ENCODE measurements around the gene HMG20B. TPM values are rescaled to one million over a fixed set of nuclear protein-coding genes. Genes with fewer than 3 reads are reported as not detected.
A peak's percentile ranks its signal among the peaks of the same experiment; 100 is the strongest.

HMG20B gene
- total RNA-seq, 1 donor from 2014 or later = 28.7 TPM

- peaks cover 30 to 37% (median 32%) of the 10 kb centered on the region in 3 donors for H3K36me3 ChIP-seq (ENCODE audit: control insufficient read depth in 3 of 3, insufficient read depth in 3 of 3, low read length in 3 of 3)
Measured at GRCh38 chr19:3536429-3537100, 36.2 kb upstream of the HMG20B start.

GRCh38 chr19:3537101-3537437 lies 35.7 kb upstream of the HMG20B start:
- peaks cover 27 to 33% (median 27%) of the 10 kb centered on the region in 3 donors for H3K36me3 ChIP-seq (ENCODE audit: control insufficient read depth in 3 of 3, insufficient read depth in 3 of 3, low read length in 3 of 3)
- H3K27ac ChIP-seq (ENCODE audit: low read depth, low read length) = no peak overlapping the region
- H3K4me1 ChIP-seq (ENCODE audit: control insufficient read depth in 3 of 3, insufficient read depth in 3 of 3, low read length in 3 of 3) = no peaks in the 10 kb centered on the region
- no peaks in the 10 kb centered on the region for H3K27me3 ChIP-seq (ENCODE audit: control insufficient read depth in 3 of 3, insufficient read depth in 3 of 3, low read length in 3 of 3)
- H3K9me3 ChIP-seq (ENCODE audit: control insufficient read depth in 3 of 3, low read length in 3 of 3) = no peaks in the 10 kb centered on the region
- no peak overlapping the region for H3K4me3 ChIP-seq (ENCODE audit: low read length in 3 of 3)
- H3K9ac ChIP-seq (ENCODE audit: low read depth in 1 of 3, low read length in 3 of 3) = no peak overlapping the region

More at GRCh38 chr19:3536429-3537100, 36.2 kb upstream of the HMG20B start:
- no peaks in the 10 kb centered on the region for H3K9me3 ChIP-seq (ENCODE audit: control insufficient read depth in 3 of 3, low read length in 3 of 3)
- no peak overlapping the region for H3K9ac ChIP-seq (ENCODE audit: low read depth in 1 of 3, low read length in 3 of 3)
- H3K27me3 ChIP-seq (ENCODE audit: control insufficient read depth in 3 of 3, insufficient read depth in 3 of 3, low read length in 3 of 3) = no peaks in the 10 kb centered on the region
- H3K27ac ChIP-seq (ENCODE audit: low read depth, low read length) = no peak overlapping the region
- no peaks in the 10 kb centered on the region for H3K4me1 ChIP-seq (ENCODE audit: control insufficient read depth in 3 of 3, insufficient read depth in 3 of 3, low read length in 3 of 3)
- H3K4me3 ChIP-seq (ENCODE audit: low read length in 3 of 3) = no peak overlapping the region

- H3K4me3 ChIP-seq (ENCODE audit: low read length in 3 of 3) = no peak overlapping the region
- no peaks in the 10 kb centered on the region for H3K4me1 ChIP-seq (ENCODE audit: control insufficient read depth in 3 of 3, insufficient read depth in 3 of 3, low read length in 3 of 3)
- no peak overlapping the region for H3K9ac ChIP-seq (ENCODE audit: low read depth in 1 of 3, low read length in 3 of 3)
- no peaks in the 10 kb centered on the region for H3K9me3 ChIP-seq (ENCODE audit: control insufficient read depth in 3 of 3, low read length in 3 of 3)
- no peak overlapping the region for H3K27ac ChIP-seq (ENCODE audit: low read depth, low read length)
- peaks cover 21 to 28% (median 24%) of the 10 kb centered on the region in 3 donors for H3K36me3 ChIP-seq (ENCODE audit: control insufficient read depth in 3 of 3, insufficient read depth in 3 of 3, low read length in 3 of 3)
- no peaks in the 10 kb centered on the region for H3K27me3 ChIP-seq (ENCODE audit: control insufficient read depth in 3 of 3, insufficient read depth in 3 of 3, low read length in 3 of 3)
Measured at GRCh38 chr19:3537438-3538240, 35.1 kb upstream of the HMG20B start.

GRCh38 chr19:3538258-3538929 lies 34.4 kb upstream of the HMG20B start:
- Histone ChIP-seq H3K4me1 (ENCODE audit: control insufficient read depth in 3 of 3, insufficient read depth in 3 of 3, low read length in 3 of 3) (peaks cover 0 to 3% (median 0%) of the 10 kb centered on the region in 3 donors), H3K9me3 (ENCODE audit: control insufficient read depth in 3 of 3, low read length in 3 of 3) (no peaks in the 10 kb centered on the region), H3K27ac (ENCODE audit: low read depth, low read length) (no peak overlapping the region), H3K9ac (ENCODE audit: low read depth in 1 of 3, low read length in 3 of 3) (no peak overlapping the region), H3K36me3 (ENCODE audit: control insufficient read depth in 3 of 3, insufficient read depth in 3 of 3, low read length in 3 of 3) (peaks cover 15 to 24% (median 19%) of the 10 kb centered on the region in 3 donors), H3K27me3 (ENCODE audit: control insufficient read depth in 3 of 3, insufficient read depth in 3 of 3, low read length in 3 of 3) (no peaks in the 10 kb centered on the region), H3K4me3 (ENCODE audit: low read length in 3 of 3) (no peak overlapping the region)

GRCh38 chr19:3538965-3539755 lies 33.6 kb upstream of the HMG20B start, which contains the start of gene TEKTIP1:
TEKTIP1 (plus strand) TSS chr19:3539174; CDS start chr19:3539178, 4 bp downstream.
- Histone ChIP-seq H3K4me1 (ENCODE audit: control insufficient read depth in 3 of 3, insufficient read depth in 3 of 3, low read length in 3 of 3) (peaks cover 0 to 3% (median 0%) of the 10 kb centered on the region in 3 donors), H3K27me3 (ENCODE audit: control insufficient read depth in 3 of 3, insufficient read depth in 3 of 3, low read length in 3 of 3) (no peaks in the 10 kb centered on the region), H3K27ac (ENCODE audit: low read depth, low read length) (no peak within 1 kb of the TSS), H3K9me3 (ENCODE audit: control insufficient read depth in 3 of 3, low read length in 3 of 3) (no peaks in the 10 kb centered on the region), H3K36me3 (ENCODE audit: control insufficient read depth in 3 of 3, insufficient read depth in 3 of 3, low read length in 3 of 3) (peaks cover 12 to 18% (median 15%) of the 10 kb centered on the region in 3 donors), H3K4me3 (ENCODE audit: low read length in 3 of 3) (no peak within 1 kb of the TSS), H3K9ac (ENCODE audit: low read depth in 1 of 3, low read length in 3 of 3) (no peak within 1 kb of the TSS)

GRCh38 chr19:3539756-3540118 lies 33.0 kb upstream of the HMG20B start:
- Histone ChIP-seq H3K4me3 (ENCODE audit: low read length in 3 of 3) (no peak overlapping the region), H3K9ac (ENCODE audit: low read depth in 1 of 3, low read length in 3 of 3) (no peak overlapping the region), H3K36me3 (ENCODE audit: control insufficient read depth in 3 of 3, insufficient read depth in 3 of 3, low read length in 3 of 3) (peaks cover 6 to 12% (median 9%) of the 10 kb centered on the region in 3 donors), H3K9me3 (ENCODE audit: control insufficient read depth in 3 of 3, low read length in 3 of 3) (no peaks in the 10 kb centered on the region), H3K27ac (ENCODE audit: low read depth, low read length) (no peak overlapping the region), H3K27me3 (ENCODE audit: control insufficient read depth in 3 of 3, insufficient read depth in 3 of 3, low read length in 3 of 3) (no peaks in the 10 kb centered on the region), H3K4me1 (ENCODE audit: control insufficient read depth in 3 of 3, insufficient read depth in 3 of 3, low read length in 3 of 3) (peaks cover 0 to 3% (median 0%) of the 10 kb centered on the region in 3 donors)

GRCh38 chr19:3543150-3544057 lies 29.3 kb upstream of the HMG20B start:
- H3K9me3 ChIP-seq (ENCODE audit: control insufficient read depth in 3 of 3, low read length in 3 of 3) = no peaks in the 10 kb centered on the region
- peaks cover 0 to 3% (median 0%) of the 10 kb centered on the region in 3 donors for H3K4me1 ChIP-seq (ENCODE audit: control insufficient read depth in 3 of 3, insufficient read depth in 3 of 3, low read length in 3 of 3)
- no peak overlapping the region for H3K9ac ChIP-seq (ENCODE audit: low read depth in 1 of 3, low read length in 3 of 3)
- H3K36me3 ChIP-seq (ENCODE audit: control insufficient read depth in 3 of 3, insufficient read depth in 3 of 3, low read length in 3 of 3) = peaks cover 0 to 13% (median 0%) of the 10 kb centered on the region in 3 donors
- no peak overlapping the region for H3K4me3 ChIP-seq (ENCODE audit: low read length in 3 of 3)
- no peak overlapping the region for H3K27ac ChIP-seq (ENCODE audit: low read depth, low read length)
- H3K27me3 ChIP-seq (ENCODE audit: control insufficient read depth in 3 of 3, insufficient read depth in 3 of 3, low read length in 3 of 3) = no peaks in the 10 kb centered on the region

- Histone ChIP-seq H3K9ac (ENCODE audit: low read depth in 1 of 3, low read length in 3 of 3) (peak overlapping the region in 1 of 3 donors; percentile 25), H3K36me3 (ENCODE audit: control insufficient read depth in 3 of 3, insufficient read depth in 3 of 3, low read length in 3 of 3) (peaks cover 0 to 13% (median 0%) of the 10 kb centered on the region in 3 donors), H3K4me3 (ENCODE audit: low read length in 3 of 3) (no peak overlapping the region), H3K9me3 (ENCODE audit: control insufficient read depth in 3 of 3, low read length in 3 of 3) (no peaks in the 10 kb centered on the region), H3K4me1 (ENCODE audit: control insufficient read depth in 3 of 3, insufficient read depth in 3 of 3, low read length in 3 of 3) (peaks cover 0 to 3% (median 0%) of the 10 kb centered on the region in 3 donors), H3K27ac (ENCODE audit: low read depth, low read length) (no peak overlapping the region), H3K27me3 (ENCODE audit: control insufficient read depth in 3 of 3, insufficient read depth in 3 of 3, low read length in 3 of 3) (no peaks in the 10 kb centered on the region)
Measured at GRCh38 chr19:3544058-3544376, 28.7 kb upstream of the HMG20B start.

Measured in skeletal muscle tissue (tissue), 4 donors.